Measurements from ENCODE around the gene DHRSX. TPM values are rescaled to one million over a fixed set of nuclear protein-coding genes. Genes with fewer than 3 reads are reported as not detected.

The DHRSX gene
- total RNA-seq, 1 donor from 2014 or later = 25.1 TPM

DNA sequence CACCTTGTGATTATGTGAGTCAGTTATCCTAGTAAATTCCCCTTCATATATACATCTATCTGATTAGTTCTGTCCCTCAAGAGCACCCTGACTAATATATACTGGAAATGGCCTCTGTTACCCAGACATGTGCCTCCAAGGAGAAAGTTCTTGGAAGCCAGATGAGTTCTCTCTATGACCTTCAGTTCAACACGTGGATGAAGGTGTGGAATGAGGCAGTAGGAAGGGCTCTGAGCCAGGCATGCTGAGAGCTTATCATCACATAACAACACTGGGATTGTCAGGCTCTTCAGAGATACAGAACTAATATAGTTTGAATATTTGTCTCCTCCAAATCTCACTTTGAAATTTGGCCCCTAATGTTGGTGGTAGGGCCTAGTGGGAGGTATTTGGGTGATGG, 44.4 kb upstream of the DHRSX start:
- H3K4me3 Mint-ChIP-seq = no peak overlapping the region
- no peak for DNase-seq (ENCODE audit: low read depth, low spot score)
- H3K27ac Mint-ChIP-seq (ENCODE audit: unreplicated experiment) = no peak overlapping the region
- no peaks in the 10 kb centered on the region for H3K27me3 Mint-ChIP-seq (ENCODE audit: low read depth)
- H3K9me3 Mint-ChIP-seq = peaks cover 11% of the 10 kb centered on the region
- no peaks in the 10 kb centered on the region for H3K36me3 Mint-ChIP-seq (ENCODE audit: low read depth)
- H3K4me1 Mint-ChIP-seq = peaks cover 19% of the 10 kb centered on the region
- TF ChIP-seq, protein P1, sequence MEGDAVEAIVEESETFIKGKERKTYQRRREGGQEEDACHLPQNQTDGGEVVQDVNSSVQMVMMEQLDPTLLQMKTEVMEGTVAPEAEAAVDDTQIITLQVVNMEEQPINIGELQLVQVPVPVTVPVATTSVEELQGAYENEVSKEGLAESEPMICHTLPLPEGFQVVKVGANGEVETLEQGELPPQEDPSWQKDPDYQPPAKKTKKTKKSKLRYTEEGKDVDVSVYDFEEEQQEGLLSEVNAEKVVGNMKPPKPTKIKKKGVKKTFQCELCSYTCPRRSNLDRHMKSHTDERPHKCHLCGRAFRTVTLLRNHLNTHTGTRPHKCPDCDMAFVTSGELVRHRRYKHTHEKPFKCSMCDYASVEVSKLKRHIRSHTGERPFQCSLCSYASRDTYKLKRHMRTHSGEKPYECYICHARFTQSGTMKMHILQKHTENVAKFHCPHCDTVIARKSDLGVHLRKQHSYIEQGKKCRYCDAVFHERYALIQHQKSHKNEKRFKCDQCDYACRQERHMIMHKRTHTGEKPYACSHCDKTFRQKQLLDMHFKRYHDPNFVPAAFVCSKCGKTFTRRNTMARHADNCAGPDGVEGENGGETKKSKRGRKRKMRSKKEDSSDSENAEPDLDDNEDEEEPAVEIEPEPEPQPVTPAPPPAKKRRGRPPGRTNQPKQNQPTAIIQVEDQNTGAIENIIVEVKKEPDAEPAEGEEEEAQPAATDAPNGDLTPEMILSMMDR (conservative IDR thresholded peaks at IDR 0.05) = no peak

DNA sequence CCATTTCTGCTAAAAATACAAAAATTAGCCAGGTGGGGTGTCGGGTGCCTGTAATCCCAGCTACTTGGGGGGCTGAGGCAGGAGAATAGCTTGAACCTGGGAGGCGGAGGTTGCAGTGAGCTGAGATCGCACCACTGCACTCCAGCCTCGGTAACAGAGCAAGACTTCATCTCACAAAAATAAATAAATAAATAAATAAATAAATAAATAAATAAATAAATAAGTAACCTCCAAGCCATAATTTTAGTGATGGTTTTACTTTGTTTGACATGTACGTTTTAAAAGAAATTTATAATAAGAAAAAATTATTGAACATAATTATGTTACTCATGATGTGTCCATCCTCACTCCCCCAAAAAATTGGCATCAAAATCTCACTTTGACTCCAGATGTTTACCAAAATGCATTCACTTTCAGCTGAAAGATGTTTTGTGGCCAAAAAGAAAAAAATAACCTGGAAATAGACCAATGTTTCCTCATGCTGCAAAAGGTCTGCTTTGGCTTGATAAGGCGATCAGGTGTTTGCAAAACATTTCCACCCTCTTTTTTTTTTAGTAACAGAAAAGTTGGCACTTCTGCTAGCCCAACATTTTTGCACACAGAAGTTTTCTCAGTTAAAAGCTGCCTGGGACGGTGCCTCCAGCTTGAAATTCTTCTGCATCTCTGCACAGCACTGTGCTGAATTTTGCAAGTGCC, 42.2 kb upstream of the DHRSX start:
- no peaks in the 10 kb centered on the region for H3K27me3 Mint-ChIP-seq (ENCODE audit: low read depth)
- H3K36me3 Mint-ChIP-seq (ENCODE audit: low read depth) = no peaks in the 10 kb centered on the region
- DNase-seq (ENCODE audit: low read depth, low spot score) = no peak
- H3K27ac Mint-ChIP-seq (ENCODE audit: unreplicated experiment) = no peak overlapping the region
- TF ChIP-seq, protein P1 (conservative IDR thresholded peaks at IDR 0.05) = no peak
- peaks cover 16% of the 10 kb centered on the region for H3K4me1 Mint-ChIP-seq
- H3K4me3 Mint-ChIP-seq = no peak overlapping the region
- peaks cover 9% of the 10 kb centered on the region for H3K9me3 Mint-ChIP-seq

DNA sequence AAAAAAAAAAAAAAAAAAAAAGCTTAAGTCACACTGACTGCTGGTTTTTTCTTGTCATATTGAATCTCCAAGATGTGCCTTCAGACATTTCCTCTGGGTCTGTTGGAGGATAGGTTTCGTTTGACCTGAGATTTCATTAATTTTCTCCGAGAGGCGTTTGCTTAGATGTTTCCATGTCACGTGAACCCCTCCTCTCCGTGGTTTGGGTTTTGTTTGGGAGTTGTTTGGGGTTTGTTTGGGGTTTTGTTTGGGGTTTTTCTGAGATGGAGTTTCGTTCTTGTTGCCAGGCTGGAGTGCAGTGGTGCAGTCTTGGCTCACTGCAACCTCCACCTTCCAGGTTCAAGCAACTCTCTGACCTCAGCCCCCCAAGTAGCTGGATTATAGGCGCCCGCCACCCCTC, 40.8 kb upstream of the DHRSX start:
- Mint-ChIP-seq H3K4me3 (no peak overlapping the region), H3K4me1 (peaks cover 27% of the 10 kb centered on the region), H3K36me3 (ENCODE audit: low read depth) (no peaks in the 10 kb centered on the region), H3K27me3 (ENCODE audit: low read depth) (no peaks in the 10 kb centered on the region), H3K27ac (ENCODE audit: unreplicated experiment) (no peak overlapping the region), H3K9me3 (peaks cover 9% of the 10 kb centered on the region)
- TF ChIP-seq, protein P1 (conservative IDR thresholded peaks at IDR 0.05) = no peak
- no peak for DNase-seq (ENCODE audit: low read depth, low spot score)

DNA sequence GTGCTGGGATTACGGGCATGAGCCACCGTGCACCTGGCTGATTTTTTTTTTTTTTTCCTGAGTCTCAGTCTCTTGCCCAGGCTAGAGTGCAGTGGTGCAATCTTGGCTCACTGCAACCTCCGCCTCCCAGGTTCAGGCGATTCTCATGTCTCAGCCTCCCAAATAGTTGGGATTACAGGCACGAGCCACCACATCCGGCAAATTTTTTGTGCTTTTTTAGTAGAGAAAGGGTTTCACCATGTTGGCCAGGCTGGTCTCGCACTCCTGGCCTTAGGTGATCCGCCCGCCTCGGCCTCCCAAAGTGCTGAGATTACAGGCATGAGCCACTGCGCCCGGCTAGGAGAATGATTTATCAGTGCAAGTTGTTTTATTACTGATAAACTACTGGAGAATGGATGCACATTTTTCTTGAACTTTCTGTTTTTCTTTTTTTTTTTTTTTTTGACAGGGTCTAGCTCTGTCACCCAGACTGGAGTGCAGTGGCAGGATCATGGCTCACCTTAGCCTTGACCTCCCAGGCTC, 39.7 kb upstream of the DHRSX start:
- H3K9me3 Mint-ChIP-seq = peaks cover under 1% of the 10 kb centered on the region
- no peak overlapping the region for H3K27ac Mint-ChIP-seq (ENCODE audit: unreplicated experiment)
- H3K36me3 Mint-ChIP-seq (ENCODE audit: low read depth) = no peaks in the 10 kb centered on the region
- no peaks in the 10 kb centered on the region for H3K27me3 Mint-ChIP-seq (ENCODE audit: low read depth)
- H3K4me1 Mint-ChIP-seq = peaks cover 27% of the 10 kb centered on the region
- H3K4me3 Mint-ChIP-seq = no peak overlapping the region
- TF ChIP-seq, protein P1 (conservative IDR thresholded peaks at IDR 0.05) = no peak
- DNase-seq (ENCODE audit: low read depth, low spot score) = no peak

DNA sequence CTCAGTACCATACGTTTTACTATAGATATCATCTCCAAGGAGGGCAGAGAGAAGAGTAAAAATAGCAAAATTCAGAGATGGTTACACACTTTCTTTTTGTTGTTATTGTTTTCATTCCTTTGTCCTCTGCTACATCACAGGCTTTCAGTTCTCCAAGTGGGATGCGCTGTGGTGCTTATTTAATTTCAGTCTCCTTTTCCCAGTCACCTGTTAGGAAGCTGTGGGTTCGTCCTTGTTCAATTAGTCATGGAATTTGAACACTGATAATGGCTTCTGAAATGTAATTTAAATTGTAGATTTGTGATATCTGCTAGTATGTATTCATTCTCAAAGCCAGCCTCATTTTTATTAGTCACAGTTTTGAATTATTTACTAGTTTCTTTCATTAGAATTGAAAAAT, 38.8 kb upstream of the DHRSX start:
- Mint-ChIP-seq H3K9me3 (peaks cover 1% of the 10 kb centered on the region), H3K27ac (ENCODE audit: unreplicated experiment) (no peak overlapping the region), H3K27me3 (ENCODE audit: low read depth) (no peaks in the 10 kb centered on the region), H3K36me3 (ENCODE audit: low read depth) (no peaks in the 10 kb centered on the region), H3K4me1 (peaks cover 27% of the 10 kb centered on the region), H3K4me3 (no peak overlapping the region)
- DNase-seq (ENCODE audit: low read depth, low spot score) = no peak
- TF ChIP-seq, protein P1 (conservative IDR thresholded peaks at IDR 0.05) = no peak

Measured in neural crest cell (in vitro differentiated cells).